Activated T-cell treated with anti-CD3 and anti-CD28 coated beads for 1 hour (primary cell): ENCODE data around the gene SLC25A51.

Source experiments
- DNase-seq: peaks from one replicate; pipeline ENCODE4 v3.0.0-alpha.2; 2020; ENCODE audit warnings: low read depth

SLC25A51 gene, protein sequence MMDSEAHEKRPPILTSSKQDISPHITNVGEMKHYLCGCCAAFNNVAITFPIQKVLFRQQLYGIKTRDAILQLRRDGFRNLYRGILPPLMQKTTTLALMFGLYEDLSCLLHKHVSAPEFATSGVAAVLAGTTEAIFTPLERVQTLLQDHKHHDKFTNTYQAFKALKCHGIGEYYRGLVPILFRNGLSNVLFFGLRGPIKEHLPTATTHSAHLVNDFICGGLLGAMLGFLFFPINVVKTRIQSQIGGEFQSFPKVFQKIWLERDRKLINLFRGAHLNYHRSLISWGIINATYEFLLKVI

DNA sequence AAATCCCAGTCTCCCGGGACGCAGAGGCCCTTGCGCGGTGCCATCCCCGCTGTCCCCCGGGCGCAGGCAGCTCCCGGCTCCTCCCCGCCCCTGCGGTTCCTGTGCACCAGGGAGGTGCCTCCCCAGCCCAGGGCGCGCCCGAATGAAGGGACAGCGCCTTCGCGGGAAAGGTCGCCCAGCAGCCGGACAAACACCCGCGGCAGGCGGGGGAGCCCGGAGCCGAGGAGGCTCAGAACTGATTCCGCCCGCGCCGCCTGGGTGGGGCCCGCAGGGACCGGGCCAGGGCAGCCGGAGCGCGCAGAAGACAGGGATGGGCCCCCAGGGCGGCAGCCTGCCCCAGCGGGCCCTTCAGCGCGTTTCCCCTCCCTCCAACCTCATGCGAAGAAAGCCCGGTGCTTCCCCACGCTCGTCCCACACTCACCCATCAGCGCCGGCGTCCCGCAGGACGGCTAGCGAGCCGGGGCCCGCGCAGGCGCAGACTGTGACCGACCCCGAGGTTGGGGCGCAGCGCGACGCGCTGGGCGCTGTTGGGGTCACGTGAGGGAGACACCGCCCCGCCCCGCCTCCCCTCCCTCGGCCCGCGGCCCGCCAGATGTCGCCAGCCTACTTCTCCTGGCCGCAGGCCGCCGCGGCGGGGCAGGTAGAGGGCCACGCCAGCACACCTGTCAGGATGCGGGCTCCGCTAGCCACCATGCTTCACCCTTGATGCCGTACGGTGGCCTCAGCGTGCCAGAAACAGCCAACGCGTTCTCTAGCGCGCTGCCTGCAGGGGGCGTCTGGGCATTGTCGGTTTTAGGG, at the start of gene SLC25A51:
TSS of gene SLC25A51 (minus strand) at position 481 of the 798 bp plus-strand sequence. CDS start 15,577 bp downstream, outside the sequence.
- DNase-seq: peak; percentile 97

DNA sequence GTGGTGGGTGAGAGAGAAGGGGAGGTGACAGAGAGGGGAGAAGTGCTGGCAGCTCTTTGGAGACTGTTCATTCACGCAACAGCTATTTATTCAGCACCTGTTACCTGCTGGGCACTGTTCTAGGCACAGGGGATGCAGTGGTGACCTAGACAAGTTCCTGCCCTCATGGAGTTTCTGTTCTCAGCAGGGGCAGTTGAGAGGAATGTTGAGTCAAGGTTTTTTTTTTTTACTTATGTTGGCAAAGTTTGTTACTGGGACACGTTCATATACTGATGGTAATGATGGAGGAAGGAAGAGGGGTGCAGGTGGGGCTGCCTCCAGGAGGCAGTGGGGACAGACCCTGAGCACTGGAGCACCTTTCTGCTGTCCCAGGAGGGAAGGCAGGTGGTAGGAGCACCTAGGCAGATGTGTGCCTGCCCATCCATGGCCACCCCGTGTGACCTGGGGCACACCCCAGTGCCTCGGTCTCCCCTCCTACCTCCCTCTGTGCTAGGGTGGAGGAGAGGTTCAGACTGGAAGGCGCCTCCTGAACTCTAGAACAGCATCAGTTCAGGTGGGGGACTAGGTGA, 49.4 kb upstream of the SLC25A51 start:
- DNase-seq: no peak

- DNase-seq: no peak
Observed at GRCh38 chr9:37952731-37953130, 48.8 kb upstream of the SLC25A51 start.

GRCh38 chr9:37951671-37952449, 47.9 kb upstream of the SLC25A51 start:
- no peak for DNase-seq

DNA sequence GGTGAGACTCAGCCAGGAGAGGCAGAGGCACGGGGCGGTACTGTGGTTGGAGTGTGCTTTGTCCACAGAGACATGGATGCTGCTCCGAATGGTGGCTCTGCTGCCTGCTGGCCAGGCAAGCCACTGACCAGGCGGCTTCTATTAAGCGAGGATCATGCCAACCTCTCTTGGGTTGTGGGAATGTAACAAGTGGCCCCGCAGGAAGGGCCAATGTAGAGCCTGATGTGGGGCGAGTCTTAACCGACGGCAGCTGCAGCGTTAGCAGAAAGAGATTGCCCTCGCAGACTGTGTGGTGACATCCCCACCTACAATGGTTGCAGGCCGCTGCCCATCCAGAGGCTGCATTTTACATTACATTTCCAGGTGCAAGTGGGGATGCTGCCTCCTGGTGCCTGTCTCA, 46.6 kb upstream of the SLC25A51 start:
- no peak for DNase-seq

DNA sequence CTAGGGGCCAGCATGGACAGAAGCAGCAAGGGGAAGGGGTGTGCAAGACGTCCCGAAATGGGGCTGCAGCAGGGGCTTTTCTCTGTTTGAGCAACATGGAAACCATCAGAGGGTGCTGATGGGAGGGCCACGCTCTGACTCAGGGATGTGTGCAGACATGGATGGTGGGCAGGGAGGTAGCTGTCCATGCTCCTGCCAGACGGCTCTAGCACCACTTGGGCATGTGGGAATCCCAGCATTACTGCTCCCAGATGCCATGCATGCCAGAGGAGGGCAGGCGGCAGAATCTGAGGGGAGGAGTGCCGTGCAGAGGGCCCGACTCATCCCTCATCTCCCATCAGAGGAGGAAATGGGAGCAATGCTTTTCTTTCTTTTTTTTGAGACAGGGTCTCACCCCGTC, 45.6 kb upstream of the SLC25A51 start:
- no peak for DNase-seq

DNA sequence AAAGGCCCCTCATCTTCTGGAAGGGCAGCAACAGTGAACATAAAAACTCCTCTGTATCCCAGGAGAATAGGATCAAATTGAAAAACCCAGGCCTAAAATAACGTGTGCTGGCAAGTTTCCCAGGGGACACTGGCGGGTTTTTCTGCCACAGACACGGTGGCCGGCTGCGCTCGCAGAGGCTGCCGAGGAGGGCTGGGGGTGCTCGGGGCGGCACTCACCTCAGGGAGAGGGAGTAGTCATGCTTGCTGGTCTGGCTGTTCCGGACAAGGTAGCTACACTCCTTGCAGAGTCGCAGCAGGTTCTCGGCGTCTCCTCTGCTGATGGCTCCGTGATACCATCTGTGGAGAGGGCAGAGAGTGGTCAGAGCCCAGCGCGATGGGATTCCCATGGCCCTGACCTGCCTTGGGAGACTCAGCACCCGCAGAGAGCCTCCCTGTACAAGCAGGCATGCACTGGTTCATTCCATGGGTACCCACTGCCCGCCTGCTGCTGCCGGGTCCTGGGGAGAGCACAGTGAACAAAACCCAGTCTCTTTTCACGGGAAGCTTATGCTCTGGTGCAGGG, 44.6 kb upstream of the SLC25A51 start:
- DNase-seq: no peak

DNA sequence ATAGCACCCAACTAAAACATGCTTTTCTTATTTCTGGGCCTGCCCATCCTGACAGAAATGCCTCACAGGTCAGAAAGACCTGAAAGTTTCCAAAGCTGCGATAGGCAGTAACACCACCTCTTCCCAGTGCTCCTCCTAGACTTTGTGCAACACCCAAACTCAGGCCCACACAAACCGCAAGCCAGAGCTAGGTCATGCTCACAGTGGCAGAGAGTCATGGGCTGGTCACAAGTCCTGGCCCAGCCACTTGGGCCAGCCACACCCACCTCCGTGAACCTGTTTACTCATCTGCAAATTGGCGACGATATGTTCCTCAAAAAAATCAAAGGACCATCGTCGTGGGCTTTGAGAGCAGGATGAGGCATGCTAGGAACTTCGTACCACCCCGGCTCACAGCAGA, 44.0 kb upstream of the SLC25A51 start:
- DNase-seq: no peak

- no peak for DNase-seq
Observed at GRCh38 chr9:37947471-37947870, 43.5 kb upstream of the SLC25A51 start.

DNA sequence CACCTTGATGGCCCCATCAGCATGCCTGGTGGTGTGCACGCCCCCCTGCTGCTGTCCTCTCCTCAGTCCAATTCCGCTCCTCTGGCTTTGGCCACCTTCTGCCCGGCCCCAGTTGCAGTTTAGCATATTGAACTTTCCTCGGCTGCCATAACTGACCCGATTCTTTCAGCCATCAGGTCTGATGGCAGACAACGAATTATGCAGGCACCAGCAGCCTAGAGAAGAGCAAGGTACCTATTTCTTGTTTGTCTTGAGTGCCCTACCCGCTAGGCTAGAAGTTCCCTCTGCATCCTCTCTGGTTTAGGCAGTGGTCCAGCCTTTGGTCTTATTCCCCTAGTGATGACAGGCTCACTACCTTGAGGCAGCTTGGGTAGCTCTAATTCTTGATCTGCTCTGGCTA, 43.0 kb upstream of the SLC25A51 start:
- DNase-seq: no peak

- DNase-seq: no peak
Observed at GRCh38 chr9:37946041-37946440, 42.1 kb upstream of the SLC25A51 start.

GRCh38 chr9:37944671-37945481, 40.9 kb upstream of the SLC25A51 start:
- no peak for DNase-seq

- no peak for DNase-seq
Observed at GRCh38 chr9:37944266-37944650, 40.3 kb upstream of the SLC25A51 start.

GRCh38 chr9:37943345-37944265, 39.7 kb upstream of the SLC25A51 start:
- no peak for DNase-seq

DNA sequence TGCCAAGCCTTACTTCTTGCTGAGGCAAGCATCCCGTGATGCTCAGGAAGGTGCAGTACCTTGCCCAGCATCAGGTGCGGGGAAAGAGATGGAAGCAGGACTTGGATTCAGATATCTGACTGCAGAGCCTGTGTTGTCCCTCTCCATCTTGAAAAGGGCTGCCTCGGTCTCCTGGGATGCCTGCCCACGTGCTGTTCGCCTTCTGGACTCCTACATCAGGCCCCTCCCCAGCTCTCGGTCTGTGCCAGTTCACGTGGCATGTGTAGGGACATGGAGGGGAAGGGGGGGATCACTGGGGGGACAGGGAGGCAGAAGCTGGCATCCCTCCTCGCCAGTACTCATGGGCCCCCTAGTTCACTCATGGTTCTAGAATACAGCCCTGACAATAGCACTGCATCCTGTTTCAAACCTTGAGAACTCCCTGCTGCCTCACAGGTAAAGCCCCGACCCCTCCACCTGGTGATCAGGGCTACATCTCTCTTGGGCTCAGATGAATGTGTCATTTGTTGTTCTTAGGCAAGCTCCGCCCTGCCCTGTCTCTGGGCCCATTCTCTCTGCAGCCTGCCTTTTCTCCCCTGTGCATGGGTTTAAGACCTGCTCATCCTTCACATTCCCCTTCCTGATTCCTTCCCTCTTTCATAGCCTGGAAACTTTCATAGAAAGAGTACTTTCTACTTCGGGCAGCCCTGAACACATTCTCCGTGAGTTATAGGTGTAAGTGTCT, 38.9 kb upstream of the SLC25A51 start:
- no peak for DNase-seq

DNA sequence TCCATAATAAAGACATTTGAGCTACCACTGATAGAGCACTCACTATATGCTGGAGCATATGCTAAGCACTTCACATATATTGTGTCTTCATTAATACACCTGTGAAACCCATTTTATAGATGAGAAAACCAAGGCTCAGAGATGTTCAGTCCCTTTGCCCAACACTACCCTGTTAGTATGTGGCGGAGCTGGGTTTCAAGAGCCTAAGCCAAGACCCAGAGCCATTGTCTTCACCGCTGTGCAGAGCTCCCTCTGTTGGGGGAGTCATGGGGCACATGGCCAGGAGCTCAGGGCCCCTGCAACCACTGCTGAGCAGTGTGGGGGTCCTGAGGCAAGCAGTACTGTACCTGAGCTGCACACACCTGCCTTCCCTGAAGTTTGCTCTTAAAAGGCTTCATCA, 37.3 kb upstream of the SLC25A51 start:
- DNase-seq: no peak

GRCh38 chr9:37939575-37940095, 35.7 kb upstream of the SLC25A51 start:
- no peak for DNase-seq

DNA sequence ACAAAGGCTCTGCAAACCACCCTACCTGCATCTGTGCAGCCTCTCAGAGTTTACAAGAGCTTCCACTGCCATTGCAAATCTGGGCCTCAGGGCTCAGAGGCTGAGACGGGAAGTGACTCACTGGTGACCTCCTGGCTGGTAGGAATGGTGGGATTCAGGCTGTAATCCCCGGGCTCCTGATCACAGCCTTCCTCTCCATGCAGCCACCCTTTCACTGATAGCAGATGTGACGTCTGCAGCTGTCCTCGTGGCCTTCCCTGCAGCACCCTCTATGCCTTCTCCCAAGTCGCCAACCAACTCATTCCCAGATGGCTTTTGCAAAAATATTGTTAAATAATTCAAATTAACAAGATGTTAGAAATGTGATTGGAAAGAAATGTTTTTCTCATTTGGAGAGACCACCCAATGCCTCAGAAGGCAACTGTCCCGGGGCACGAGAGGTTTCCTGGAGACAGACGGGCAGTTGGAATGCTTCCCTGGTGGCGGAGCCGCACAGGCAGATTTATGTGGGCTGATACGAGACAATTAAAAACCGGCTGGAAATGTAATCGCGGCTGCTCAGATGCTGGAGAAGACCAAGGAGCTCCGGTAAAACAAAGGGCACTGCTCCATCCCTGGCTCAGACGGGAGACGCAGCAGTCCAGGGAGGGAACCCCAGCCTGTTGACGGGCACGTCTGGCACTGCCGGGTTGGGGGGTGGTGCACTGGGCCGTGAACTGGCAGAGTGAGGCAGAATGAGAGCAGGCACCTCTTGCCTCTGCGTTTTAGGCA, 34.4 kb upstream of the SLC25A51 start:
- DNase-seq: no peak
